WTC11 (cell line): ENCODE data around the gene GRPEL2. TPM values are rescaled to one million over a fixed set of nuclear protein-coding genes. Genes with fewer than 3 reads are reported as not detected.

Source experiments
- ATAC-seq: fragments of 200-7000 bp; cut with Tn5 transposase; 2 replicates; pipeline ENCODE4 v1.10.0; 2021; ENCODE audit warnings: mild to moderate bottlenecking, moderate library complexity
- CTCF ChIA-PET: fragments of 300-600 bp; sonication (Branson Sonifier 250); formaldehyde crosslinking; loops from one replicate; lab custom pipeline; 2021; ENCODE audit warnings: antibody characterized with exemption; lab: Charles Lee
- POLR2A ChIA-PET: fragments of 350-600 bp; sonication (Branson Sonifier 250); formaldehyde crosslinking; loops from one replicate; lab custom pipeline; 2021; ENCODE audit warnings: antibody characterized with exemption; lab: Charles Lee
- DNase-seq: peaks from one replicate; pipeline ENCODE4 v3.0.0; 2021; ENCODE audit warnings: low spot score
- H3K27ac Mint-ChIP-seq: 2 replicates; pipeline ENCODE4 v1.8.0; 2021; ENCODE audit warnings: mixed read lengths
- H3K27me3 Mint-ChIP-seq: 2 replicates; pipeline ENCODE4 v1.8.0; 2021; ENCODE audit warnings: low read depth, mild to moderate bottlenecking, moderate library complexity, mixed read lengths
- H3K36me3 Mint-ChIP-seq: 2 replicates; pipeline ENCODE4 v1.8.0; 2021; ENCODE audit warnings: mixed read lengths
- H3K4me1 Mint-ChIP-seq: 2 replicates; pipeline ENCODE4 v1.8.0; 2022; ENCODE audit warnings: mixed read lengths
- H3K4me3 Mint-ChIP-seq: 2 replicates; pipeline ENCODE4 v1.8.0; 2021; ENCODE audit warnings: mild to moderate bottlenecking, moderate library complexity, mixed read lengths
- H3K9me3 Mint-ChIP-seq: 2 replicates; pipeline ENCODE4 v1.8.0; 2021; ENCODE audit warnings: mixed read lengths
- ATF1 ChIP-seq: sonication (generic); formaldehyde crosslinking; IDR thresholded peaks from 2 replicates; pipeline ENCODE4 v1.8.1; 2023; ENCODE audit warnings: mild to moderate bottlenecking, moderate library complexity, missing genetic modification reagents
- ELF4 ChIP-seq: sonication (generic); formaldehyde crosslinking; IDR thresholded peaks from 2 replicates; pipeline ENCODE4 v1.8.1; 2022; ENCODE audit warnings: low read depth, mild to moderate bottlenecking, moderate library complexity, missing genetic modification reagents
- NFATC4 ChIP-seq: fragments of 250-450 bp; sonication (Bioruptor Pico); IDR thresholded peaks from 2 replicates; pipeline ENCODE4 v1.9.0; 2021; ENCODE audit warnings: mild to moderate bottlenecking
- NR1H2 ChIP-seq: sonication (generic); formaldehyde crosslinking; IDR thresholded peaks from 2 replicates; pipeline ENCODE4 v1.9.0; 2021; ENCODE audit warnings: mild to moderate bottlenecking, moderate library complexity, missing genetic modification reagents
- RORB ChIP-seq: fragments of 250-450 bp; sonication (Bioruptor Pico); IDR thresholded peaks from 2 replicates; pipeline ENCODE4 v1.9.0; 2021; ENCODE audit warnings: mild to moderate bottlenecking
- SMAD4 ChIP-seq: sonication (generic); formaldehyde crosslinking; IDR thresholded peaks from 2 replicates; pipeline ENCODE4 v1.8.0; 2022; ENCODE audit warnings: mild to moderate bottlenecking, missing genetic modification reagents
- SOX15 ChIP-seq: fragments of 250-450 bp; sonication (Bioruptor Pico); IDR thresholded peaks from 2 replicates; pipeline ENCODE4 v1.9.0; 2021; ENCODE audit warnings: mild to moderate bottlenecking
- TCF7 ChIP-seq: sonication (generic); formaldehyde crosslinking; IDR thresholded peaks from 2 replicates; pipeline ENCODE4 v1.8.0; 2022; ENCODE audit warnings: mild to moderate bottlenecking, low read depth, missing genetic modification reagents, moderate library complexity
- ZNF138 ChIP-seq: sonication (generic); formaldehyde crosslinking; conservative IDR thresholded peaks from 2 replicates; pipeline ENCODE4 v1.8.1; 2022; ENCODE audit warnings: mild to moderate bottlenecking, moderate library complexity, missing genetic modification reagents
- ZNF219 ChIP-seq: sonication (generic); formaldehyde crosslinking; IDR thresholded peaks from 2 replicates; pipeline ENCODE4 v1.8.0; 2023; ENCODE audit warnings: missing genetic modification reagents, mild to moderate bottlenecking, borderline replicate concordance
- ZNF416 ChIP-seq: fragments of 250-450 bp; sonication (Bioruptor Pico); IDR thresholded peaks from 2 replicates; pipeline ENCODE4 v1.9.0; 2021; ENCODE audit warnings: mild to moderate bottlenecking, inconsistent platforms
- total RNA-seq: library from RNA; stranded (reverse); gene quantifications from 3 replicates; pipeline ENCODE4 v1.2.3, GENCODE V29; 2021
- TF ChIP-seq, protein P1 (sequence below): sonication (generic); formaldehyde crosslinking; IDR thresholded peaks from 2 replicates; pipeline ENCODE4 v1.8.0; 2022; ENCODE audit warnings: missing genetic modification reagents
- TF ChIP-seq, protein P2 (sequence below): sonication (generic); formaldehyde crosslinking; IDR thresholded peaks from 2 replicates; pipeline ENCODE4 v1.8.0; 2022; ENCODE audit warnings: mild to moderate bottlenecking, missing genetic modification reagents
- TF ChIP-seq, protein P3 (sequence below): sonication (generic); formaldehyde crosslinking; IDR thresholded peaks from 2 replicates; pipeline ENCODE4 v1.8.1; 2023; ENCODE audit warnings: mild to moderate bottlenecking, missing genetic modification reagents, moderate library complexity
- TF ChIP-seq, protein P4 (sequence below): sonication (generic); formaldehyde crosslinking; conservative IDR thresholded peaks from 2 replicates; pipeline ENCODE4 v1.8.1; 2022; ENCODE audit warnings: mild to moderate bottlenecking, missing genetic modification reagents
- TF ChIP-seq, protein P5 (sequence below): fragments of 250-450 bp; sonication (Bioruptor Pico); IDR thresholded peaks from 2 replicates; pipeline ENCODE4 v2.1.2; 2022; ENCODE audit warnings: mild to moderate bottlenecking, moderate library complexity
- TF ChIP-seq, protein P6 (sequence below): sonication (generic); formaldehyde crosslinking; IDR thresholded peaks from 2 replicates; pipeline ENCODE4 v1.8.1; 2022; ENCODE audit warnings: low read depth, missing genetic modification reagents, borderline replicate concordance

Gene GRPEL2
- total RNA-seq, 1 experiment from 2014 or later: 48.6 TPM

DNA sequence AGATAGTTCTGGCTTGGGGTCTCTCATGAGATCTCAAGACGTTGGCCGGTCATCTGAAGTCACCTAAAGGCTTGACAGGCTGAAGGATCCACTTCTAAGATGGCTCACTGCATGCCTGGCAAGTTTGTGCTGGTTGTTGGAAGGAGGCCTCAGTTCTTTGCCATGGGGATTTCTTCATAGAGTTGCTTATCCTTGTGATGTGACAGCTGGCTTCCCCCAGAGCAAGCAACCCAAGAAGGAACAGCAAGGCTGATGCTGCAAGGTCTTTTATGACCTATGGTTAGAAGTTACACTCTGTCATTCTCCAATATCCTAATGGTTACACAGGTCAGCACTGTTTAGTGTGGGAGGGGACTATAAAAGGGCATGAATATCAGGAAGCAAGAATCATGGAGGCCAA is 20.7 kb upstream of the GRPEL2 start (continued):
- TF ChIP-seq, protein P1, sequence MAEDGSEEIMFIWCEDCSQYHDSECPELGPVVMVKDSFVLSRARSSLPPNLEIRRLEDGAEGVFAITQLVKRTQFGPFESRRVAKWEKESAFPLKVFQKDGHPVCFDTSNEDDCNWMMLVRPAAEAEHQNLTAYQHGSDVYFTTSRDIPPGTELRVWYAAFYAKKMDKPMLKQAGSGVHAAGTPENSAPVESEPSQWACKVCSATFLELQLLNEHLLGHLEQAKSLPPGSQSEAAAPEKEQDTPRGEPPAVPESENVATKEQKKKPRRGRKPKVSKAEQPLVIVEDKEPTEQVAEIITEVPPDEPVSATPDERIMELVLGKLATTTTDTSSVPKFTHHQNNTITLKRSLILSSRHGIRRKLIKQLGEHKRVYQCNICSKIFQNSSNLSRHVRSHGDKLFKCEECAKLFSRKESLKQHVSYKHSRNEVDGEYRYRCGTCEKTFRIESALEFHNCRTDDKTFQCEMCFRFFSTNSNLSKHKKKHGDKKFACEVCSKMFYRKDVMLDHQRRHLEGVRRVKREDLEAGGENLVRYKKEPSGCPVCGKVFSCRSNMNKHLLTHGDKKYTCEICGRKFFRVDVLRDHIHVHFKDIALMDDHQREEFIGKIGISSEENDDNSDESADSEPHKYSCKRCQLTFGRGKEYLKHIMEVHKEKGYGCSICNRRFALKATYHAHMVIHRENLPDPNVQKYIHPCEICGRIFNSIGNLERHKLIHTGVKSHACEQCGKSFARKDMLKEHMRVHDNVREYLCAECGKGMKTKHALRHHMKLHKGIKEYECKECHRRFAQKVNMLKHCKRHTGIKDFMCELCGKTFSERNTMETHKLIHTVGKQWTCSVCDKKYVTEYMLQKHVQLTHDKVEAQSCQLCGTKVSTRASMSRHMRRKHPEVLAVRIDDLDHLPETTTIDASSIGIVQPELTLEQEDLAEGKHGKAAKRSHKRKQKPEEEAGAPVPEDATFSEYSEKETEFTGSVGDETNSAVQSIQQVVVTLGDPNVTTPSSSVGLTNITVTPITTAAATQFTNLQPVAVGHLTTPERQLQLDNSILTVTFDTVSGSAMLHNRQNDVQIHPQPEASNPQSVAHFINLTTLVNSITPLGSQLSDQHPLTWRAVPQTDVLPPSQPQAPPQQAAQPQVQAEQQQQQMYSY (CRISPR knock-in tag): no peak
- TF ChIP-seq RORB (CRISPR knock-in tag) (no peak), NR1H2 (CRISPR knock-in tag) (no peak), SMAD4 (no peak), ZNF219 (no peak)
- TF ChIP-seq, protein P2, sequence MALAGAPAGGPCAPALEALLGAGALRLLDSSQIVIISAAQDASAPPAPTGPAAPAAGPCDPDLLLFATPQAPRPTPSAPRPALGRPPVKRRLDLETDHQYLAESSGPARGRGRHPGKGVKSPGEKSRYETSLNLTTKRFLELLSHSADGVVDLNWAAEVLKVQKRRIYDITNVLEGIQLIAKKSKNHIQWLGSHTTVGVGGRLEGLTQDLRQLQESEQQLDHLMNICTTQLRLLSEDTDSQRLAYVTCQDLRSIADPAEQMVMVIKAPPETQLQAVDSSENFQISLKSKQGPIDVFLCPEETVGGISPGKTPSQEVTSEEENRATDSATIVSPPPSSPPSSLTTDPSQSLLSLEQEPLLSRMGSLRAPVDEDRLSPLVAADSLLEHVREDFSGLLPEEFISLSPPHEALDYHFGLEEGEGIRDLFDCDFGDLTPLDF (CRISPR knock-in tag): no peak
- TF ChIP-seq, protein P3, sequence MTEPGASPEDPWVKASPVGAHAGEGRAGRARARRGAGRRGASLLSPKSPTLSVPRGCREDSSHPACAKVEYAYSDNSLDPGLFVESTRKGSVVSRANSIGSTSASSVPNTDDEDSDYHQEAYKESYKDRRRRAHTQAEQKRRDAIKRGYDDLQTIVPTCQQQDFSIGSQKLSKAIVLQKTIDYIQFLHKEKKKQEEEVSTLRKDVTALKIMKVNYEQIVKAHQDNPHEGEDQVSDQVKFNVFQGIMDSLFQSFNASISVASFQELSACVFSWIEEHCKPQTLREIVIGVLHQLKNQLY: no peak
- TF ChIP-seq, protein P4, sequence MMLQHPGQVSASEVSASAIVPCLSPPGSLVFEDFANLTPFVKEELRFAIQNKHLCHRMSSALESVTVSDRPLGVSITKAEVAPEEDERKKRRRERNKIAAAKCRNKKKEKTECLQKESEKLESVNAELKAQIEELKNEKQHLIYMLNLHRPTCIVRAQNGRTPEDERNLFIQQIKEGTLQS (CRISPR knock-in tag): no peak

DNA sequence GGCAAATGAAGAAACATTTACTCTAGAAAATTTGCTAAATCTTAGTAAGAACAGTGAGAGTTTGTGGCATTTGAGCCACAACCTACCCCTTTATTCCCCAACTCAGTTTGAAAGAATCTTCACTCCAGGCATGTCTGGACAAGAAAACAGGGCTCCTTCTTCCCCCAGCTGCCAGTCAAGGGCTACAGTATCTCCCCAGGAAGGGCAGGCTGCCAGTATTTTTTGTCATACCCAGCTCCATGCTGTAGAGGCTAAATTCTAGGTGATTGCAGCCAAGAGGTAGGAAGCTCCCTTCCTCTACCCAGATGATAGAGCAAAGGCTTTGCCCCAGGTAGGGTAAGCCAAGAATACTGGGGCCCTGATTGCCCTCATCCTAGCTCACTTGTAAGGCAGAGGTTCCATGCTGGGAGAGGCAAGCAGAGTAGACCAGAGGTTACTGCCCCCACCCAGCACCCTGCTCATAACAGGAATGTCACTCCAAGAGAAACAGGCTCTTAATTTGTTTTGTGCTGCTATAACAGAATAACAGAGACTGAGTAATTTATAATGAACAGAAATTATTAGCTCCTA is 20.0 kb upstream of the GRPEL2 start:
- ChIA-PET POLR2A (no interaction called here), CTCF (interaction anchor here (0.6 to 1.3 kb wide), 4 partner anchors 8 to 60 kb away, joined by 3 to 7 read pairs (median 4); no protein-coding TSS in a partner anchor)
- no peaks in the 10 kb centered on the region for H3K36me3 Mint-ChIP-seq
- no peaks in the 10 kb centered on the region for H3K27me3 Mint-ChIP-seq
- no peak overlapping the region for H3K4me3 Mint-ChIP-seq
- no peak for DNase-seq
- TF ChIP-seq RORB (CRISPR knock-in tag): no peak
- no peak for TF ChIP-seq ATF1
- no peak for TF ChIP-seq ZNF416 (CRISPR knock-in tag)
- no peak for TF ChIP-seq NFATC4 (CRISPR knock-in tag)
- no peak for TF ChIP-seq TCF7
- TF ChIP-seq ELF4 (CRISPR knock-in tag): no peak
- TF ChIP-seq ZNF138: no peak
- no peak for TF ChIP-seq SOX15 (CRISPR knock-in tag)
- TF ChIP-seq, protein P5, sequence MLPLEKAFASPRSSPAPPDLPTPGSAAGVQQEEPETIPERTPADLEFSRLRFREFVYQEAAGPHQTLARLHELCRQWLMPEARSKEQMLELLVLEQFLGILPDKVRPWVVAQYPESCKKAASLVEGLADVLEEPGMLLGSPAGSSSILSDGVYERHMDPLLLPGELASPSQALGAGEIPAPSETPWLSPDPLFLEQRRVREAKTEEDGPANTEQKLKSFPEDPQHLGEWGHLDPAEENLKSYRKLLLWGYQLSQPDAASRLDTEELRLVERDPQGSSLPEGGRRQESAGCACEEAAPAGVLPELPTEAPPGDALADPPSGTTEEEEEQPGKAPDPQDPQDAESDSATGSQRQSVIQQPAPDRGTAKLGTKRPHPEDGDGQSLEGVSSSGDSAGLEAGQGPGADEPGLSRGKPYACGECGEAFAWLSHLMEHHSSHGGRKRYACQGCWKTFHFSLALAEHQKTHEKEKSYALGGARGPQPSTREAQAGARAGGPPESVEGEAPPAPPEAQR (CRISPR knock-in tag): no peak
- TF ChIP-seq, protein P6, sequence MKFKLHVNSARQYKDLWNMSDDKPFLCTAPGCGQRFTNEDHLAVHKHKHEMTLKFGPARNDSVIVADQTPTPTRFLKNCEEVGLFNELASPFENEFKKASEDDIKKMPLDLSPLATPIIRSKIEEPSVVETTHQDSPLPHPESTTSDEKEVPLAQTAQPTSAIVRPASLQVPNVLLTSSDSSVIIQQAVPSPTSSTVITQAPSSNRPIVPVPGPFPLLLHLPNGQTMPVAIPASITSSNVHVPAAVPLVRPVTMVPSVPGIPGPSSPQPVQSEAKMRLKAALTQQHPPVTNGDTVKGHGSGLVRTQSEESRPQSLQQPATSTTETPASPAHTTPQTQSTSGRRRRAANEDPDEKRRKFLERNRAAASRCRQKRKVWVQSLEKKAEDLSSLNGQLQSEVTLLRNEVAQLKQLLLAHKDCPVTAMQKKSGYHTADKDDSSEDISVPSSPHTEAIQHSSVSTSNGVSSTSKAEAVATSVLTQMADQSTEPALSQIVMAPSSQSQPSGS: no peak
- H3K9me3 Mint-ChIP-seq: no peaks in the 10 kb centered on the region
- no peak for ATAC-seq
- peaks cover 6% of the 10 kb centered on the region for H3K4me1 Mint-ChIP-seq
- H3K27ac Mint-ChIP-seq: no peak overlapping the region
